MM.1S (cell line): ENCODE results near the gene DOK3.

ENCODE experiments used
- EZH2phosphoT487 ChIP-seq: fragments of 300-600 bp; sonication (generic); IDR thresholded peaks from 2 replicates; pipeline ENCODE4 v1.6.1; 2018; ENCODE audit warnings: antibody characterized with exemption, low read length
- TF ChIP-seq, protein P1 (sequence below): fragments of 300-600 bp; sonication (generic); IDR thresholded peaks from 2 replicates; pipeline ENCODE4 v1.5.1; 2016; ENCODE audit warnings: antibody characterized with exemption, low read length, mixed read lengths

DNA sequence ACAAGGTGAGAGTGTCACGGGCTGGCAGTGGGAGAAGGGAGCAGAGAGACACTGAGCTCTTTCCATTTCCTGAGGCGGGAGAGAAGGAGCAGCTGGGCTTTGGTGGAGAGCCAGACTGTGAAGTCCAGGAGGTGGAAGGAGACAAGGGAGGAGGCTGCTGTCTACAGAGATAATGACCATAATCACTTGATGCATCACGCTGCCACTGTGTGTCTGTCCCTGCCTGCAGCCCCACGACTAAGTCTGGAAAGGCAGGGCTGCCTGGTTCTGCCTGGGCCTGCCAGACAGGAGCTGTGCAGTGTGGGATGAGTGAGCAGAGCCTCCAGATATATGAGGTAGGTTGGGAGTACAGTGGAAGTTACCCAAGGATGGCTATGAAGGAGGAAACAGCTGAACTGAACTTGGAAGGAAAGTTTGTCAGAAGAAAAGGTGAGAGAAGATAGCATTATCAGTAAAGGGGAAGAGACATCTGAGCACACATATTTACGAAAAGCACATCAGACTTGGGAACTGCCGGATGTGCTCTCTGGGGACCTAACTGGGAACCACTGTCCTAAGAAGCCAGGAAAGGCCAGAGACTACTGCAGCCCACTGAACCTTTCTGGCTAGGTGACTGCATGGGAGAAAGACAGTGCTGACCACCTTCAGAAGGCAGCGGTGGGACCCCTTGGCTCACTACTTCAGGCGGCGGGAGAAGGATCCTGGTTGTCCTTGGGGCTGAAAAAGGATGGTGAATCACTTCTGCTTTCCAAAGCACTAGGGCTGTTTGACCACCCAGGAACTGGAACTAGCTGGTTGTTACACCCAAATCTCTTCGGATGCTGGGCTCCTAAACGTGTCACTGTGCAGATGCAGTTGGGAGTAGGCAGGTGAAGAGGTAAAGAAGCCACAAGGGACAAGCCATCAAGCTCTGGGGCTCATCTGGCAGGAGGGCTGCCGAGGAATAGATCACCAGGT, 19.9 kb upstream of the DOK3 start:
- TF ChIP-seq, protein P1, sequence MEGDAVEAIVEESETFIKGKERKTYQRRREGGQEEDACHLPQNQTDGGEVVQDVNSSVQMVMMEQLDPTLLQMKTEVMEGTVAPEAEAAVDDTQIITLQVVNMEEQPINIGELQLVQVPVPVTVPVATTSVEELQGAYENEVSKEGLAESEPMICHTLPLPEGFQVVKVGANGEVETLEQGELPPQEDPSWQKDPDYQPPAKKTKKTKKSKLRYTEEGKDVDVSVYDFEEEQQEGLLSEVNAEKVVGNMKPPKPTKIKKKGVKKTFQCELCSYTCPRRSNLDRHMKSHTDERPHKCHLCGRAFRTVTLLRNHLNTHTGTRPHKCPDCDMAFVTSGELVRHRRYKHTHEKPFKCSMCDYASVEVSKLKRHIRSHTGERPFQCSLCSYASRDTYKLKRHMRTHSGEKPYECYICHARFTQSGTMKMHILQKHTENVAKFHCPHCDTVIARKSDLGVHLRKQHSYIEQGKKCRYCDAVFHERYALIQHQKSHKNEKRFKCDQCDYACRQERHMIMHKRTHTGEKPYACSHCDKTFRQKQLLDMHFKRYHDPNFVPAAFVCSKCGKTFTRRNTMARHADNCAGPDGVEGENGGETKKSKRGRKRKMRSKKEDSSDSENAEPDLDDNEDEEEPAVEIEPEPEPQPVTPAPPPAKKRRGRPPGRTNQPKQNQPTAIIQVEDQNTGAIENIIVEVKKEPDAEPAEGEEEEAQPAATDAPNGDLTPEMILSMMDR, result no peak
- no peak for TF ChIP-seq EZH2phosphoT487
